Fibroblast of lung (primary cell): Measurements from ENCODE around the gene RNF227. TPM values are rescaled to one million over a fixed set of nuclear protein-coding genes. Genes with fewer than 3 reads are reported as not detected.

Experiments used
- DNase-seq, 2 donors: peaks; one replicate each; pipeline versions ENCODE4 v3.0.0 to v3.0.0-alpha.2; 2010; ENCODE audit warnings: low read depth in 2 of 2
- H2AFZ ChIP-seq: 2 replicates; pipeline ENCODE4 v1.5.1; 2012; ENCODE audit warnings: low read length, control low read depth, inconsistent platforms
- H3K27ac ChIP-seq: 2 replicates; pipeline ENCODE4 v1.5.1; 2011; ENCODE audit warnings: low read length, control low read depth; ENCODE audit not compliant: insufficient read depth
- H3K27me3 ChIP-seq: 2 replicates; pipeline ENCODE4 v1.5.1; 2011; ENCODE audit warnings: mild to moderate bottlenecking, low read length; ENCODE audit not compliant: control insufficient read depth, insufficient read depth
- H3K36me3 ChIP-seq: 2 replicates; pipeline ENCODE4 v1.5.1; 2011; ENCODE audit warnings: low read length; ENCODE audit not compliant: control insufficient read depth, insufficient read depth
- H3K4me1 ChIP-seq: 2 replicates; pipeline ENCODE4 v1.5.1; 2011; ENCODE audit warnings: low read length; ENCODE audit not compliant: control insufficient read depth, insufficient read depth; ENCODE audit errors: extremely low read depth
- H3K4me2 ChIP-seq: 2 replicates; pipeline ENCODE4 v1.5.1; 2011; ENCODE audit warnings: low read length, control low read depth; ENCODE audit not compliant: insufficient read depth; ENCODE audit errors: extremely low read depth
- H3K4me3 ChIP-seq, 4 experiments: fragments of 200-600 bp in 1 of 4; sonication (generic) in 1 of 4; replicated peaks in 1 of 4; 2 replicates each; pipeline ENCODE4 v1.5.1; 2011 to 2016; ENCODE audit warnings: low read length in 4 of 4, low read depth in 3 of 4, mild to moderate bottlenecking in 3 of 4, control low read depth in 2 of 4, inconsistent platforms in 1 of 4, mixed read lengths in 1 of 4; ENCODE audit not compliant: insufficient read depth in 1 of 4; ENCODE audit errors: control extremely low read depth in 1 of 4
- H3K79me2 ChIP-seq: 2 replicates; pipeline ENCODE4 v1.5.1; 2012; ENCODE audit warnings: mild to moderate bottlenecking, low read length, inconsistent platforms; ENCODE audit not compliant: control insufficient read depth, insufficient read depth
- H3K9ac ChIP-seq: 2 replicates; pipeline ENCODE4 v1.5.1; 2011; ENCODE audit warnings: mild to moderate bottlenecking, low read length, control low read depth; ENCODE audit not compliant: insufficient read depth
- H3K9me3 ChIP-seq: 2 replicates; pipeline ENCODE4 v1.5.1; 2012; ENCODE audit warnings: low read depth, low read length; ENCODE audit not compliant: control insufficient read depth, insufficient read depth
- H4K20me1 ChIP-seq: 2 replicates; pipeline ENCODE4 v1.5.1; 2011; ENCODE audit warnings: low read length; ENCODE audit not compliant: control insufficient read depth, insufficient read depth; ENCODE audit errors: extremely low read depth
- CTCF ChIP-seq, 2 donors: IDR thresholded peaks in 1 of 2; conservative IDR thresholded peaks in 1 of 2; 1 replicate in 1 of 2; 2 replicates in 1 of 2; pipeline ENCODE4 v1.5.1; 2011 to 2012; ENCODE audit warnings: low read length in 2 of 2, control low read depth in 1 of 2, inconsistent platforms in 1 of 2, low read depth in 1 of 2, mild to moderate bottlenecking in 1 of 2
- EZH2 ChIP-seq: IDR thresholded peaks from 2 replicates; pipeline ENCODE4 v1.5.1; 2012; ENCODE audit warnings: low read length, control low read depth, mild to moderate bottlenecking; ENCODE audit errors: missing control alignments
- polyA plus RNA-seq, 2 donors: library from polyadenylated mRNA; depleted of rRNA in 1 of 2; stranded (reverse) in 1 of 2; unstranded in 1 of 2; fragments of >200 nt; gene quantifications; 2 replicates each; pipeline ENCODE4 v1.2.1, GENCODE V29; 2011 to 2012; ENCODE audit warnings: missing spikeins in 1 of 2
- total RNA-seq: library from RNA; depleted of rRNA; stranded (reverse); fragments of >200 nt; gene quantifications from 2 replicates; pipeline ENCODE4 v1.2.1, GENCODE V29; 2014

The RNF227 gene
- total and polyA plus RNA-seq, 2 donors (not counting 1 experiment from before 2014, with no cell fraction given) = 1.8 to 2.8 TPM

DNA sequence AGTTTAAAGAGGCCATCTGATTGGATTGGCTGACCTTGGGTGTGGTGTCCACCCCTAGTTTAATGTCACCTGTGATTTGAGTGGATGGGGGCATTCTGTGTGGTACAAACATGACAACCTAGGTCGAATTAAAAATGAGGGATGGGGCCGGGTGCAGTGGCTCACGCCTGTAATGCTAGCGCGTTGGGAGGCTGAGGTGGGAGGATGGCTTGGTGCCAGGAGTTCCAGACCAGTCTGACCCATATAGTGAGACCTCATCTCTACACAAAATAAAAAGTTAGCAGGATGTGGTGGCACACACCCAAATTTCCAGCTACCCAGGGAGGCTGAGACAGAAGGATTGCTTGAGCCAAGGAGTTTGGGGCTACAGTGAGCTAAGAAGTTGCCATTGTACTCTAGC is 30.4 kb upstream of the RNF227 start:
- Histone ChIP-seq H3K27me3 (no peaks in the 10 kb centered on the region), H3K9ac (no peak overlapping the region), H3K36me3 (peaks cover 29% of the 10 kb centered on the region), H3K9me3 (no peaks in the 10 kb centered on the region), H3K79me2 (no peaks in the 10 kb centered on the region), H3K4me2 (no peak overlapping the region), H3K4me3 (no peak overlapping the region), H3K4me1 (no peaks in the 10 kb centered on the region), H2AFZ (no peak overlapping the region), H4K20me1 (no peaks in the 10 kb centered on the region), H3K27ac (no peak overlapping the region)
- TF ChIP-seq EZH2 (no peak), CTCF (conservative IDR thresholded peaks at IDR 0.05 in 1 of 2, IDR thresholded peaks at IDR 0.05 in 1 of 2; ENCODE audit: low read depth in 1 of 2, low read length in 2 of 2) (no peak)
- no peak for DNase-seq

GRCh38 chr17:7945651-7946050 is 29.6 kb upstream of the RNF227 start:
- TF ChIP-seq CTCF (conservative IDR thresholded peaks at IDR 0.05 in 1 of 2, IDR thresholded peaks at IDR 0.05 in 1 of 2; ENCODE audit: low read depth in 1 of 2, low read length in 2 of 2) (no peak), EZH2 (no peak)
- Histone ChIP-seq H2AFZ (no peak overlapping the region), H3K9ac (no peak overlapping the region), H3K4me2 (no peak overlapping the region), H3K9me3 (no peaks in the 10 kb centered on the region), H3K36me3 (peaks cover 29% of the 10 kb centered on the region), H3K4me3 (no peak overlapping the region), H3K79me2 (no peaks in the 10 kb centered on the region), H3K27ac (no peak overlapping the region), H4K20me1 (no peaks in the 10 kb centered on the region), H3K27me3 (no peaks in the 10 kb centered on the region), H3K4me1 (no peaks in the 10 kb centered on the region)
- no peak for DNase-seq

GRCh38 chr17:7944326-7944725 is 28.2 kb upstream of the RNF227 start:
- Histone ChIP-seq H4K20me1 (no peaks in the 10 kb centered on the region), H3K27ac (no peak overlapping the region), H3K4me1 (no peaks in the 10 kb centered on the region), H3K4me2 (no peak overlapping the region), H3K79me2 (no peaks in the 10 kb centered on the region), H2AFZ (no peak overlapping the region), H3K9me3 (no peaks in the 10 kb centered on the region), H3K9ac (no peak overlapping the region), H3K4me3 (no peak overlapping the region), H3K27me3 (no peaks in the 10 kb centered on the region), H3K36me3 (peaks cover 31% of the 10 kb centered on the region)
- DNase-seq = no peak
- TF ChIP-seq CTCF (conservative IDR thresholded peaks at IDR 0.05 in 1 of 2, IDR thresholded peaks at IDR 0.05 in 1 of 2; ENCODE audit: low read depth in 1 of 2, low read length in 2 of 2) (no peak), EZH2 (no peak)
